Stimulated activated CD4-positive, alpha-beta T cell treated with anti-CD3 and anti-CD28 coated beads, TNF-alpha, amount 100 ng/mL, for 24 hours (primary cell): ENCODE measurements around the gene DDX39A.
"Not testable (repeated sequence)": the region's sequence is repeated elsewhere in the genome, so short reads cannot be mapped to it uniquely, and the experiment has no call there.

Experiments
- DNase-seq, 3 experiments: peaks; one replicate each; pipeline ENCODE4 v3.0.0-alpha.2; 2020; ENCODE audit warnings: low read depth in 3 of 3

Gene DDX39A

DNA sequence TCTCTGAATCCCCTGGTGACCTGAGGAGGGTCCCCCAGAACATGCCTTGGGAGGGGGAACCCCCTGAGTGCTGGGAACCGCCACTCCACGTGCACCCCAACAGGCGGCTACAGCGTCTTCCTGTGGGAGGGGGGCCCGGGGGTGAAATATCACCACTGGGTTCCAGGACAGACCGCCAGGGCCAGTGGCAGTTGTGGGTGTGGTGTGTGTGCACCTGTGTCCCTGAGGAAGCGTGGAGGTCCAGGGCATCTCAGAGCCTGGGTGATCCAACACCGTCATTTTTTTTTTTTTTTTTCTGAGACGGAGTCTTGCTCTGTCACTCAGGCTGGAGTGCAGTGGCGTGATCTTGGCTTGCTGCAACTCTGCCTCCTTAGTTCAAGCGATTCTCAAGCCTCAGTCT is 33.6 kb downstream of the DDX39A start:
- no peak for DNase-seq

DNA sequence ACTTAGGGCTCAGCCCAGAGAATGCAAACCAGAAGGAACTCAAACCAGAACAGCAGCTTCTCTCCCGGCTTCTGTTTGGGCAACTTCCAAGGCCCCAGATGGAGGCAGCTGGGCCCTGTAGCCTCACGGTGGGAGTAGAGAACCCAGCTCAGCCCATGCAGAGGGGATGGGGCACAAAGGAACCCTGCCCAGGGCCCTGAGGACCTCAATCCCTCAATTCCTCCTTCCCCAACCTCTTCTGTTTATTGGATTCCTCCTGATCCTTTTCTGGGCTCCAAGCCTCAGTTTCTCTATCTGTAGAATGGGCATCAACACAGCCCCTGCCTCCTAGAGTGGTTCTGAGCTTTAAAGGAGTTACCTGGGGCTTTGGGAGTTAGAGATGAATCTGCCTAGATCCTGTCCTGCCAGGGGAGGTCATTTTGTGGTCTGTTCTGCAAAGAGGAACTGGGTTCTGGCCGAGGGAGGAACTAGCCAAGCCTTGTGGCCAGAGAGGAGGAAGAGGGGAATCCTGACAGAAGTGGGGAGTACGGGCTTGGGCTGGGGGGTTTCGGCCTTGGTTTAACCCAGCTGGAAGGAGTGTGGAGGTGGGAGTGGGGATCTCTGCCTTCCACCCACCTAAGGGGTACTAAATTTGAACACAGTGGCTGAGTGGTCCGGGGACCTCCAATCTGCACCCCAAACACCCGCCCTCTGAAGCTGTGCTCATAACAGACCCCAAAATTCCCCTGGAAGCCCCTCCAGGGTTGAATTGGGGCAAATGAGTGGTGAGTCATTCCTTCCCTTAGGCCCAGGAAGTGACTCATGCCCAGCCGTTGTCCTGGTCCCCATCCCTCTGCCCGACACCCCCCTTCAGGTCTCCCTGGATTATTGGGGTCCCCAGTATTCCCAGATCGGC is 35.2 kb downstream of the DDX39A start:
- DNase-seq: no peak

DNA sequence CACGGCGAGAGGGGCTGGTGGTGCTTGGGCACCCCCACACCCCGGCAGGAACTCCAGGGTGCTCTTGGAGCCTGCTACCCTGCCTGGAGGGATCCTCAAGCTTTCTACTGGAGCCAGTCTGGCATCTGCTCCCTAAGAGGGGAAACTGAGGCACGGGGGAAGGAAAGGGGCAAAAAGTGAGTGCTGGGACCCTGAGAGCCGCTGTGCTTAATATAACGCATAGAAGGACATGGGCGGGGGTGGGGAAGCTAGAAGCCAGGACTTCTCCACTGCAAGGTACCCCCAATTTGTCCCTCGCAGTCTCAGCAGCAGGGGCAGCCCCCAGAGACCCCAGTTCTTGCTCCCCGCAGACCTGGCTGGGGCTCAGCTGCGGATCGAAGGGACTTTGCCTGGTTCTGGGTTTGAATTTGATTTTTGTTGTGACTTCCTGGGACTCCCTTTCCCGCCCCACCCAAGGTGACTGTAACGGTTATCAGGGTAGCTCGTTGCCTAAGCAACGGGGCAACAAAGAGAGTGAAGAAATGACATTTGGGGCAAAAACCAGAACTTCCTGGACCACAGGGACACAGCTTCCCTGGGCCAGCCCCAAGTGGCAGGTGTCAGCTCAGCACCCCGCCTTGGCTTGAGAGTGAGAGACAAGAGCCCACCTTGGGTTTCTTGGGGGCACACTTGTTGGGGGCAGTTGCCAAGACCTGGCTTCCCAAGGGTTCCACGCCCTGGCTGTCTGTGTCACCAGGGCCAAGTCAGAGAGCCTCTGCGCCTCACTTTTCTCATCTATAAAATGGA is 37.3 kb downstream of the DDX39A start:
- DNase-seq: peak in 2 of 3 experiments; percentile 53 to 63

DNA sequence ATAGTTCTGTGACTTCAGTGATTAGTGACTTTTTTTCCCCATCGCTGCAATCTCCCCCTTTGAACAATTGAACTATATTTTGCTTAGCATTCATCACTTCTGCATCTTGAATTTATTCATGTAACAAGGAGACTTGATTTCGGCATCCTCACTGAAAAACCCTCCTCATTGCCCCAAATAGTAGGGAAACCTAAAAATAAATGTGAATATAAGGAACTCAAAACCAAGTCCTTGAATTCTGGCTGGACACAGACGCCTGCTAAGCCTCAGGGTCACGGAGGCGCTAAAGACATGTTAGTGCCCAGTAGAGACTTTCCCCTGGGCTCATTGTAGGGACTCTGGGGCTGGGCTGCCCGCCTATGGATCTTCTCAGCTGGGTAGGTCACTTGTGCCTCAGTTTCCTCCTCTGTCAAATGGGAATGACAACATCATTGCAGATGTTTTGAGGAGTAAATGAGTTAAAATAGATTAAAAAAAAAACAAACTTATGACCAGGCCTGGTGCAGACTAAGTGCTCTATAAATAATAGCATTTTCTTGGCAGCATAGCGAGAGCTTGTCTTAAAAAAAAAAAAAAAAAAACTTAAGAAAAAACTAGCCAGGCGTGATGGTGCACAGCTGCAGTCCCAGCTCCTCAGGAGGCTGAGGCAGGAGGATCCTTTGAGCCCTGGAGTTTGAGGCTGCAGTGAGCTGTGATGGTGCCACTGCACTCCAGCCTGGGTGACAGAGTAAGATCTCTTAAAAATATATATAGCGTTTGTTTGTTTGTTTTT is 39.7 kb downstream of the DDX39A start:
- no peak for DNase-seq

DNA sequence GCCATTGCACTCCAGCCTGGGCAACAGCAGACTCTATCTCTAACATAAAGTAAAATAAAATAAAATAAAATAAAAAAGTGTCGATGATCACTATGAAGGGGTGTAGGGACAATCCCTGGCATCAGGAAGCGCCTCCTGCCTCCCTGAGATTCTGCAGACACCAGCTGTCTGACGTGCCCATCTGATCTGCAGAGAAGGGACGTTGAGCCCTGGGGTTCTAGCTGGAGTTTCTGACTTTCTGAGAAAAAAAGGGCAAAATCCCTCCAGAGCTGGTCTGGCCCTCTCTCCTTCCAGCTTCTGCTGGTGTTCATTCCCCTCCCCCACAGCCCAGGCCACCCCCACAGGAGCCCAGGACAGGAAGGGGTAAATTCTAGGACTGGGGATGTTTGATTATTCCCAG is 40.3 kb downstream of the DDX39A start:
- no peak for DNase-seq

DNA sequence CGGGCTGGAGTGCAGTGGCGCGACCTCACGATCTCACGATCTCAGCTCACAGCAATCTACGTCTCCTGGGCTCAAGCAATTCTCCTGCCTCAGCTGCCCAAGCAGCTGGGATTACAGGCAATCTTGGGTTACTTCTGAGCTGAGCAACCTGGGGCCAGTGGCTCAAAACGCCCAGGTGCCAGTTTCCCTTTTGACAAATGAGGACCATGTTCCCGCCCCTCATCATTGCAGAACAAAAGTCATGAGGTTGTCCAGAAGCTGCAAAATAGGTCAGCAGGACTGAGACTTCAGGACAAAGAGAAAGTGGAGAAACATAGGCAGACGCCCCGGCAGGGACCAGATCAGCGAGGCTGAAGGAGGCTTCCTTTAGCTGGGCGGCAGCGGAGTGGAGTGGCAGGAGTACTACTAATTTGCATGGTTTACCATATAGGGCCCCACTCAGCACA is 41.2 kb downstream of the DDX39A start:
- DNase-seq: no peak

DNA sequence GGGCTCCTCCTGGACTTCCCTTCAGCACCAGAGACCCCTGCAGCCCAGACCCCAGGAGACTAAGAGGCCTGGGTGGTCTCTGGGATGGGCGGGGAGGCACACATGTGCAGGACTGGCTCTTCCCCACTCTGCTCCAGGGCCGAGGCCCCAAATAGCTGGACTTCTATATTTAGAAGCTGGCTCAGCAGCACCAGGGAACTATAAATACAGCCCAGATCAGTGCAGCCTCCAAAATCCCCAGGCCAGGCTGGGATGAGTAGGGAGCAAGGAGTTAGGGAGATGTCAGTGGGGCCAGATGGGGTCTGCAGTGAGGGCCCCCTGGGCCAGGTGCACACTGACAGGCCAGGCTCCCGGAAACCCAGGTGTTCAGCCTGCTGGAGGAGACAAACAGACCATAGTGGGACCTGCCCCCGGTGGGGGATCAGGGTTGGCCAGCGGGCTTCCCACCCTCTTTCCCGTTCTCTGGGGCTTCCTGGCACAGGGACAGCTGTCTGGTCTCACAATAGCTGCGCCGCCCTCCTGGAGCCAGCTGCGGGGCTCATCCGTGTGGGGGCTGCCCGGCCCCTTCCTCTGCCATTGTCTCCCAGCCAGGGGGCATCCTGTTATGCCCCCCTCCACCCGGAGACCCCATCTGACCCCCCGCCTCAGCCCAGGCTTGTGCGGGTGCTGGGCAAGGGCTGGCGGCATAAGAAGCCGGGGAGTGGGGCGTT is 43.4 kb downstream of the DDX39A start:
- no peak for DNase-seq

DNA sequence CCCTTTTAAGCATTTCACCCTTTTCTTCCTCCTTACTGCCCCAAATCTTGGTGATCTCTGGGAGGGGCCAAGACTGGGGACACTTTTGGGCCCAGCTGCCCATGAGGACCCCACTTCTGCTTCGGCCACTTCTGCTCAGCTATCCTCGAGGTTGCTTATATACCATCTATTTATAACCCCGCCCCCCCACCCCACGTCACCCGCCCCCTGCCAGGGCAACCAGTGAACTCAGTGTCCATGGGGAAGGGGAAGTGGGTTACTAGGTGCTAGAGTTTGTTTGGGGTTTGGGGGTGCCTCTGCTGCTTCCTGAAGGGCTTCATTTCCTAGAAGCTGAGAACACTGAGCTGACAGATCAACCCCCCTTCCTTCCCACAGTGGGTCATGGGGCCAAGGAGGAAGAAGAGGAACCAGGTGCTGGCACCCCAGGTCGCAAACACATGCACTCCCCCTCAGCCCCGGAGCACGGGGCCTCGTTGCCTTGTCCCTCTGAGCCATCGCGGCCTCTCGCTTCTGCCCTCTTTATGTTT is 44.0 kb downstream of the DDX39A start:
- DNase-seq: no peak

DNA sequence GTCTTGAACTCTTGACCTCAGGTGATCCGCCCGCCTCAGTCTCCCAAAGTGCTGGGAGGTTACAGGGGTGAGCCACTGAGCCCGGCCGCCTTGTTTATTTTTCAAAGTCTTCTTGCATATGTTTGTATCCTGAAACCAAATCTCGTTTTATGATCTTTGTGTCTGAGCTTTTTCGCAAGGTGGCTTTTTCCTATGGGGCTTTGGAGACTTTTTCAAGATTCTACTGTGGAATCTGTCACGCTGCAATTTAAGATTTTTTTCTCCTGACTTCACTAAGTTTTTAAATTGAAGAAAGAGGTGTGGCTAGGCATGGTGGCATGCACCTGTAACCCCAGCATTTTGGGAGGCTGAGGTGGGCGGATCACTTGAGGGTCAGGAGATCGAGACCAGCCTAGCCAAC is 44.8 kb downstream of the DDX39A start:
- DNase-seq: not testable (repeated sequence)

DNA sequence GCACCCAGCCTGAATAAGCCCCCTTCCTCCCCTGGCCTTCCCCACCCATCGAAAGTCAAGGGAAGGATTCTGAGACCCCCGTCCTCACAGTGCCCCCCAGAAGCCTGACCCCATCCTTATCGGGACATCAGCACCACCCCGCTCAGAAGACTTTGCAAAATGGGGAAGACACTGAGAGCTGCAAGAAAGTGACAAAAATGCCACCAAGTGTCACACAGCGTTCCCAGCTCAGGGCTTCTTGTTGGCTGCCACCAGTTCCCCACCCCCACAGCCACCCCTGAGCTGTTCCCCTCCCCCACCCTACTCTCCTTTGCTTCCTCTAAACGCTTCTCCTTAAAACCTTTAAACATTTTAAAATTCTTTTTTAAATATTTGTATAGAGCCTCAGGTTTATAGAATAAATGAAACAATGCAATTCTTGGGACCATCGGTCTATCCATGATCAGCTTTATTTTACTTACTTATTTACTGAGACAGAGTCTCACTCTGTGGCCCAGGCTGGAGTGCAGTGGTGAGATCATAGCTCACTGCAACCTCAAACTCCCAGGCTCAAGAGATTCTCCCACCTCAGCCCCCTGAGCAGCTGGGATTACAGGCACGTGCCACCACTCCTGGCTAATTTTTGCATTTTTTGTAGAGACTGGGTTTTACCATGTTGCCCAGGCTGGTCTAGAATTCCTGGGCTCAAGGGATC is 46.6 kb downstream of the DDX39A start:
- DNase-seq: not testable (repeated sequence)

DNA sequence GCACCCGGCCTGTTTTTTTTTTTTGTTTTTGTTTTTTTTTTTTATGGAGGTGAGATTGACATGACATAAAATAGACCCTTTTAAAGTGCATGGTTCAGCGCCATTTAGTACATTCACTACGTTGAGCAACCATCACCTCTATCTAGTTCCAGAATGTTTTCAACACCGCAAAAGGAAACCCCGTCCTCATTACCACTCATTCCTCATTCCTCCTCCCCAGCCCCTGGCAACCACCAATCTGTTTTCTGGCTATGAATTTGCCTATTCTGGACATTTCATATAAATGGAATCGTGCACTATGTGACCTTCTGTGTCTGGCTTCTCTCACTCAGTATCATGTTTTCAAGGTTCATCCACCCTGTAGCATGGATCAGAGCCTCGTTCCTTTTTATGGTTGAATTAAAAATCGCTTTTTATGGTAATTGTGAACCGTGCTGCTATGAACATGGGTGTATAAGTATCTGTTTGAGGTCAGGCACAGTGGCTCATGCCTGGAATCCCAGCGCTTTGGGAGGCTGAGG is 47.8 kb downstream of the DDX39A start:
- no peak for DNase-seq

DNA sequence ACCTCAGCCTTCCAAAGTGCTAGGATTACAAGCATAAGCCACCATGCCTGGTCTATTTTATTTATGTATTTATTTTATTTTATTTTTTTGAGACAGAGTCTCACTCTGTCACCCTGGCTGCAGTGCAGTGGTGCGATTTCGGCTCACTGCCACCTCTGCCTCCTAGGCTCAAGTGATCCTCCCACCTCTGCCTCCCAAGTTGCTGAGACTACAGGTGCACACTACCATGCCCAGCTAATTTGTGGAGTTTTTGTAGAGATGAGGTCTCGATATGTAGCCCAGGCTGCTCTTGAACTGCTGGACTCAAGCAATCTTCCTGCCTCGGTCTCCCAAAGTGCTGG is 48.2 kb downstream of the DDX39A start:
- no peak for DNase-seq

DNA sequence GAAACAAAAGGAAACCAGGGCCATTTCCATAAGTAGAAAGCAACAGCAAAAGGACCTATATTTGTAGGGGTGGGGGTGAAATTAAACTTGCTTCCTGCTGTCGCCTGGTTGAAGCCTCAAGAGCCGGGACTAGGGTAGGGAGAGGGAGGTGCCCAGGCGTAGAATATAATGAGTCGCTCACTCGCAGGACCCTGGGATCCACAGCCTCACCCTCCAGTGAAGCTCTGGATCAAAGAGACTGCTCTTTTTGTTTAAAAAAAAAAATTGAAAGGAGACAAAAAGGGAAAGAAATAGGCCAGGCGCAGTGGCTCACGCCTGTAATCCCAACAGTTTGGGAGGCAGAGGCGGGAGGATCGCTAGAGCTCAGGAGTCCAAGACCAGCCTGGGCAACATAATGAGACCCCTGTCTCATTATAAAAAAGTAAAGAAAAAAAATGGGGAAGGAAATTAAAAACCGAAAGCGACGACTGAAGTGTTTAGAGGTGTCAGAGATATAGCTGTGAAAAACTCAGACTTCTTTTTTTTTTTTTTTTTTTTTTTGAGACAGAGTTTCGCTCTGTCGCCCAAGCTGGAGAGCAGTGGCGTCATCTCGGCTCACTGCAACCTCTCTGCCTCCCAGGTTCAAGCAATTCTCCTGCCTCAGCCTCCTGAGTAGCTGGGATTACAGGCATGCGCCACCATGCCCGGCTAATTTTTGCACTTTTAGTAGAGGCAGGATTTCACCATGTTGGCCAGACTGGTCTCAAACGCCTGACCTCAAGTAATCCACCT is 48.8 kb downstream of the DDX39A start:
- DNase-seq: no peak

DNA sequence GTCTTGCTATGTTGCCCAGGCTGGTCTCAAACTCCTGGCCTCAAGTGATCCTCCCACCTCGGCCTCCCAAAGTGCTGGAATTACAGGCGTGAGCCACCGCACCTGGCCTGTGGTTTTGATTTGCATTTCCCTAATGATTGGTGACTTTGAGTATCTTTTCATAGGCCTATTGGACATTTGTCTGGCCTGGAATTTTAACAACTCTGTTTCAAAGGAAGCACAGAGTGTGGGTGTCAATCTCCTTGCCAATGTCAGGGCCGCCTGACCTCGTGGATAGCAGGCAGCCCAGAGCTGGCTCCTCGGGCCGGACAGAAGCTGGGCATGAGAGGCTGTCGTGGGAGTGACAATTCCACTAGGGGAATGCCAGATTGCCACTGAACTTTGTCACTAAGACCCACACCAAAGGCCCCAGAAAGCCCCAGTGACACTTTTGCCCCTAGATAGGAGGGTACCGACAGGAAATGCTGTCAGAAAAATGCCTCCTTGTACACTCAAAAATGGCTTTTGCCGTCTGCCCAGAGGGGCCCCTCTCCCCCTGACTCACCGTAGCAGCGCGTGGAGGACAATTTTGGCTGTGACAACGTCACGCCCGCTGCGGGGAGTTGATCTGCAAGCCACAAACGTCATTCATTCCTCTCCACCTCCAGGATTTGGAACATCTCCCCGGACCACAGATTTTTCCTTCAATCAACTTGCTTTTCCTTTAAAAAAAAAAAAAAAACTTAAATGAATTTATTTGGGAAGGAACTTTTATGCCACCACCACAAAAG is 49.6 kb downstream of the DDX39A start:
- peak; percentile 69 to 89 (median 81) for DNase-seq

DNA sequence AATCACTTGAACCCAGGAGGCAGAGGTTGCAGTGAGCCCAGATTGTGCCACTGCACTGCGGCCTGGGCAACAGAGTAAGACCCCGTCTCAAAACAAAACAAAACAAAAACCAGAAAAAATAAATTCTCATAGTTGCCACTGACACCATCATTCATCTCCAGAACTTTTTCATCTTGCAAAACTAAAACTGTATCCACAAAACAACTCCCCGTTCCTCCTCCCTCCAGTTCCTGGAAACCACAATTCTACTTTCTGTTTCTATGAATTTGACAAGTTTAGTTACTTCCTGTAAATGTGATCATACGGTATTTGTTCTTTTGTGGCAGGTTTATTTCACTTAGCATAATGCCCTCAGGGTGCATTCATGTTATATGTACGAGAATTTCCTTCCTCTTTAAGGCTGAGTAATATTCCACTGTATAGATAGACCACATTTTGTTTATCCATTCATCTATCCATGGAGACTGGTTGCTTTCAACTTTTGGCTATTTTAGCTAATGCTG is 51.1 kb downstream of the DDX39A start:
- no peak for DNase-seq

DNA sequence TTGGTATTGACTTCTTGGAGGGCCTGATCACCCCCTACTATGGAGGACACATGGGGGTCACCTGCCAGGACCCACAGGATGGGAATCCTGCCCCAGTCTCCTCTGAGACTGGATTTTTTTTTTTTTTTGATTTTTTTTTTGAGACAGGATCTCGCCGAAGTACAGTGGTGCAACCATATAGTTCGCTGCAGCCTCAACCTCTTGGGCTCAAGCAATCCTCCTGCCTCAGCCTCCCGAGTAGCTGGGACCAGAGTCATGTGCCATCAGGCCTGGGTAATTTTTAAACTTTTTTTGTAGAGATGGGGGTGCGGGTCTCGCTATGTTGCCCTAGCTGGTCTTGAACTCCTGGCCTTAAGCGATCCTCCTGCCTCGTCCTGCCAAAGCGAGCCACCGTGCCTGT is 52.1 kb downstream of the DDX39A start:
- no peak for DNase-seq

DNA sequence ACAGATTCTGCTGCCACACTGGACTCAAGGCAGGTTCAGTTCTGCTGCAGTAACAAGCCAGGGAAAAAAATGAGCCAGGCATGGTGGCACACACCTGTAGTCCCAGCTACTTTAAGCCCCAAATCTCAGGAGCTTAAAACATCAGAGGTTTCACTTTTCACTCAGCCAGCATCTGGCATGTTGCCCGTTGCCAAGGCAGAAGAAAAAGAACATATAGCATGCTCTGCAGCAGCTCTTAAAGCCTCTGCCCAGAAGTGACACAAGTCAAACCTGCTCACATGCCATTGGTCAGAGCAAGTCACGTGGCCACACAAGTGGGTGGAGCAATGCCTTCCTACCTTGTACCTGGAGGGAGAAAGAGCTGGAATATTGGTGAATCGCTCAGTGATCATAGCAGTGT is 52.6 kb downstream of the DDX39A start:
- peak; percentile 60 to 81 (median 76) for DNase-seq

DNA sequence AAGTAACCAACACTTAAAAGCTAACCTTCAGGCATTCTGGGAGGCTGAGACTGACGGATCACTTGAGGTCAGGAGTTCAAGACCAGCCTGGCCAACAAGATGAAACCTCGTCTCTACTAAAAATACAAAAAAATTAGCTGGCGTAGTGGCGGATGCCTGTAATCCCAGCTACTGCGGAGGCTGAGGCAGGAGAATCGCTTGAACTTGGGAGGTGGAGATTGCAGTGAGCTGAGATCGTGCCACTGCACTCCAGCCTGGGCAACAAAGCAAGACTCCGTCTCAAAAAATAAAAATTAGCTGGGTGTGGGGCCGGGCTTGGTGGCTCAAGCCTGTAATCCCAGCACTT is 55.1 kb downstream of the DDX39A start:
- not testable (repeated sequence) for DNase-seq
